ENCODE measurements around the gene PDGFB. TPM values are rescaled to one million over a fixed set of nuclear protein-coding genes. Genes with fewer than 3 reads are reported as not detected.

Gene PDGFB
- total RNA-seq, 1 donor from 2014 or later = 27.3 TPM

- no peak overlapping the region for H2AFZ ChIP-seq (ENCODE audit: low read depth, low read length)
- no peak overlapping the region for H3K27ac ChIP-seq (ENCODE audit: low read depth, low read length)
- H3K27me3 ChIP-seq (ENCODE audit: insufficient read depth, low read length) = peaks cover 5% of the 10 kb centered on the region
- H3K9me3 ChIP-seq (ENCODE audit: insufficient read depth, low read depth, low read length) = no peaks in the 10 kb centered on the region
- no peaks in the 10 kb centered on the region for H3K79me2 ChIP-seq (ENCODE audit: insufficient read depth, low read length)
- H3K4me3 Mint-ChIP-seq (ENCODE audit: unreplicated experiment) = no peak overlapping the region
- no peak overlapping the region for H3K4me2 ChIP-seq (ENCODE audit: low read length)
- DNase-seq (ENCODE audit: low read depth) = no peak
- TF ChIP-seq CTCF (IDR thresholded peaks at IDR 0.05; ENCODE audit: insufficient read depth, low read depth, low read length) = no peak
- TF ChIP-seq EZH2 (IDR thresholded peaks at IDR 0.05; ENCODE audit: insufficient read depth, low read length) = no peak
- no peak overlapping the region for H3K9ac ChIP-seq (ENCODE audit: low read length)
- no peaks in the 10 kb centered on the region for H4K20me1 ChIP-seq (ENCODE audit: insufficient read depth, low read length)
- H3K4me1 ChIP-seq (ENCODE audit: insufficient read depth, low read length) = peaks cover 36% of the 10 kb centered on the region
- H3K27ac Mint-ChIP-seq (ENCODE audit: unreplicated experiment) = no peak overlapping the region
- FAIRE-seq = no peak
- peaks cover 15% of the 10 kb centered on the region for H3K4me1 Mint-ChIP-seq (ENCODE audit: low read depth, unreplicated experiment)
- H3K4me3 ChIP-seq (ENCODE audit: insufficient read depth, low read depth, low read length) = no peak overlapping the region
- peaks cover 3% of the 10 kb centered on the region for H3K27me3 Mint-ChIP-seq (ENCODE audit: low read depth, unreplicated experiment)
- H3K9me3 Mint-ChIP-seq (ENCODE audit: unreplicated experiment) = no peaks in the 10 kb centered on the region
- H3K36me3 ChIP-seq (ENCODE audit: insufficient read depth, low read length) = no peaks in the 10 kb centered on the region
- H3K36me3 Mint-ChIP-seq (ENCODE audit: low read depth, unreplicated experiment) = no peaks in the 10 kb centered on the region
These were observed 7.1 kb upstream of the PDGFB start for GRCh38 chr22:39251762-39252460.

GRCh38 chr22:39250838-39251237 is 6.1 kb upstream of the PDGFB start:
- Mint-ChIP-seq H3K4me3 (ENCODE audit: unreplicated experiment) (no peak overlapping the region), H3K9me3 (ENCODE audit: unreplicated experiment) (no peaks in the 10 kb centered on the region), H3K27ac (ENCODE audit: unreplicated experiment) (no peak overlapping the region), H3K36me3 (ENCODE audit: low read depth, unreplicated experiment) (no peaks in the 10 kb centered on the region), H3K27me3 (ENCODE audit: low read depth, unreplicated experiment) (peaks cover 10% of the 10 kb centered on the region), H3K4me1 (ENCODE audit: low read depth, unreplicated experiment) (peaks cover 15% of the 10 kb centered on the region)
- Histone ChIP-seq H2AFZ (ENCODE audit: low read depth, low read length) (no peak overlapping the region), H3K9me3 (ENCODE audit: insufficient read depth, low read depth, low read length) (no peaks in the 10 kb centered on the region), H3K9ac (ENCODE audit: low read length) (no peak overlapping the region), H3K4me2 (ENCODE audit: low read length) (no peak overlapping the region), H3K4me3 (ENCODE audit: insufficient read depth, low read depth, low read length) (no peak overlapping the region), H3K27me3 (ENCODE audit: insufficient read depth, low read length) (peaks cover 14% of the 10 kb centered on the region), H4K20me1 (ENCODE audit: insufficient read depth, low read length) (no peaks in the 10 kb centered on the region), H3K4me1 (ENCODE audit: insufficient read depth, low read length) (peaks cover 36% of the 10 kb centered on the region), H3K36me3 (ENCODE audit: insufficient read depth, low read length) (no peaks in the 10 kb centered on the region), H3K79me2 (ENCODE audit: insufficient read depth, low read length) (no peaks in the 10 kb centered on the region), H3K27ac (ENCODE audit: low read depth, low read length) (no peak overlapping the region)
- DNase-seq (ENCODE audit: low read depth) (no peak), FAIRE-seq (no peak)
- TF ChIP-seq CTCF (IDR thresholded peaks at IDR 0.05; ENCODE audit: insufficient read depth, low read depth, low read length) = no peak
- no peak for TF ChIP-seq EZH2 (IDR thresholded peaks at IDR 0.05; ENCODE audit: insufficient read depth, low read length)

GRCh38 chr22:39250131-39250530 is 5.3 kb upstream of the PDGFB start:
- H2AFZ ChIP-seq (ENCODE audit: low read depth, low read length) = no peak overlapping the region
- no peak overlapping the region for H3K9ac ChIP-seq (ENCODE audit: low read length)
- H3K36me3 ChIP-seq (ENCODE audit: insufficient read depth, low read length) = no peaks in the 10 kb centered on the region
- H3K79me2 ChIP-seq (ENCODE audit: insufficient read depth, low read length) = no peaks in the 10 kb centered on the region
- DNase-seq (ENCODE audit: low read depth) = no peak
- no peaks in the 10 kb centered on the region for H4K20me1 ChIP-seq (ENCODE audit: insufficient read depth, low read length)
- Mint-ChIP-seq H3K4me1 (ENCODE audit: low read depth, unreplicated experiment) (peaks cover 11% of the 10 kb centered on the region), H3K27ac (ENCODE audit: unreplicated experiment) (no peak overlapping the region), H3K4me3 (ENCODE audit: unreplicated experiment) (no peak overlapping the region), H3K9me3 (ENCODE audit: unreplicated experiment) (no peaks in the 10 kb centered on the region), H3K36me3 (ENCODE audit: low read depth, unreplicated experiment) (no peaks in the 10 kb centered on the region), H3K27me3 (ENCODE audit: low read depth, unreplicated experiment) (peaks cover 14% of the 10 kb centered on the region)
- FAIRE-seq = no peak
- H3K9me3 ChIP-seq (ENCODE audit: insufficient read depth, low read depth, low read length) = no peaks in the 10 kb centered on the region
- peaks cover 29% of the 10 kb centered on the region for H3K4me1 ChIP-seq (ENCODE audit: insufficient read depth, low read length)
- H3K27ac ChIP-seq (ENCODE audit: low read depth, low read length) = no peak overlapping the region
- peaks cover 22% of the 10 kb centered on the region for H3K27me3 ChIP-seq (ENCODE audit: insufficient read depth, low read length)
- no peak overlapping the region for H3K4me3 ChIP-seq (ENCODE audit: insufficient read depth, low read depth, low read length)
- no peak for TF ChIP-seq EZH2 (IDR thresholded peaks at IDR 0.05; ENCODE audit: insufficient read depth, low read length)
- no peak for TF ChIP-seq CTCF (IDR thresholded peaks at IDR 0.05; ENCODE audit: insufficient read depth, low read depth, low read length)
- no peak overlapping the region for H3K4me2 ChIP-seq (ENCODE audit: low read length)
